Fibroblast of lung (primary cell): ENCODE results near the gene ABHD10. TPM values are rescaled to one million over a fixed set of nuclear protein-coding genes. Genes with fewer than 3 reads are reported as not detected.

Source experiments
- DNase-seq, 2 donors: peaks; one replicate each; pipeline versions ENCODE4 v3.0.0 to v3.0.0-alpha.2; 2010; ENCODE audit warnings: low read depth in 2 of 2
- H2AFZ ChIP-seq: 2 replicates; pipeline ENCODE4 v1.5.1; 2012; ENCODE audit warnings: low read length, control low read depth, inconsistent platforms
- H3K27ac ChIP-seq: 2 replicates; pipeline ENCODE4 v1.5.1; 2011; ENCODE audit warnings: low read length, control low read depth; ENCODE audit not compliant: insufficient read depth
- H3K27me3 ChIP-seq: 2 replicates; pipeline ENCODE4 v1.5.1; 2011; ENCODE audit warnings: mild to moderate bottlenecking, low read length; ENCODE audit not compliant: control insufficient read depth, insufficient read depth
- H3K36me3 ChIP-seq: 2 replicates; pipeline ENCODE4 v1.5.1; 2011; ENCODE audit warnings: low read length; ENCODE audit not compliant: control insufficient read depth, insufficient read depth
- H3K4me1 ChIP-seq: 2 replicates; pipeline ENCODE4 v1.5.1; 2011; ENCODE audit warnings: low read length; ENCODE audit not compliant: control insufficient read depth, insufficient read depth; ENCODE audit errors: extremely low read depth
- H3K4me2 ChIP-seq: 2 replicates; pipeline ENCODE4 v1.5.1; 2011; ENCODE audit warnings: low read length, control low read depth; ENCODE audit not compliant: insufficient read depth; ENCODE audit errors: extremely low read depth
- H3K4me3 ChIP-seq, 4 experiments: fragments of 200-600 bp in 1 of 4; sonication (generic) in 1 of 4; replicated peaks in 1 of 4; 2 replicates each; pipeline ENCODE4 v1.5.1; 2011 to 2016; ENCODE audit warnings: low read length in 4 of 4, low read depth in 3 of 4, mild to moderate bottlenecking in 3 of 4, control low read depth in 2 of 4, inconsistent platforms in 1 of 4, mixed read lengths in 1 of 4; ENCODE audit not compliant: insufficient read depth in 1 of 4; ENCODE audit errors: control extremely low read depth in 1 of 4
- H3K79me2 ChIP-seq: 2 replicates; pipeline ENCODE4 v1.5.1; 2012; ENCODE audit warnings: mild to moderate bottlenecking, low read length, inconsistent platforms; ENCODE audit not compliant: control insufficient read depth, insufficient read depth
- H3K9ac ChIP-seq: 2 replicates; pipeline ENCODE4 v1.5.1; 2011; ENCODE audit warnings: mild to moderate bottlenecking, low read length, control low read depth; ENCODE audit not compliant: insufficient read depth
- H3K9me3 ChIP-seq: 2 replicates; pipeline ENCODE4 v1.5.1; 2012; ENCODE audit warnings: low read depth, low read length; ENCODE audit not compliant: control insufficient read depth, insufficient read depth
- H4K20me1 ChIP-seq: 2 replicates; pipeline ENCODE4 v1.5.1; 2011; ENCODE audit warnings: low read length; ENCODE audit not compliant: control insufficient read depth, insufficient read depth; ENCODE audit errors: extremely low read depth
- CTCF ChIP-seq, 2 donors: IDR thresholded peaks in 1 of 2; conservative IDR thresholded peaks in 1 of 2; 1 replicate in 1 of 2; 2 replicates in 1 of 2; pipeline ENCODE4 v1.5.1; 2011 to 2012; ENCODE audit warnings: low read length in 2 of 2, control low read depth in 1 of 2, inconsistent platforms in 1 of 2, low read depth in 1 of 2, mild to moderate bottlenecking in 1 of 2
- EZH2 ChIP-seq: IDR thresholded peaks from 2 replicates; pipeline ENCODE4 v1.5.1; 2012; ENCODE audit warnings: low read length, control low read depth, mild to moderate bottlenecking; ENCODE audit errors: missing control alignments
- polyA plus RNA-seq, 2 donors: library from polyadenylated mRNA; depleted of rRNA in 1 of 2; stranded (reverse) in 1 of 2; unstranded in 1 of 2; fragments of >200 nt; gene quantifications; 2 replicates each; pipeline ENCODE4 v1.2.1, GENCODE V29; 2011 to 2012; ENCODE audit warnings: missing spikeins in 1 of 2
- total RNA-seq: library from RNA; depleted of rRNA; stranded (reverse); fragments of >200 nt; gene quantifications from 2 replicates; pipeline ENCODE4 v1.2.1, GENCODE V29; 2014

ABHD10 gene
- total and polyA plus RNA-seq, 2 donors (not counting 1 experiment from before 2014, with no cell fraction given), result 29.8 to 48.6 TPM

- Histone ChIP-seq H3K79me2 (peaks cover 23% of the 10 kb centered on the region), H3K9ac (peak overlapping the region; percentile 33), H3K4me3 (peak overlapping the region; percentile 63 to 89 (median 80)), H2AFZ (peak overlapping the region; percentile 93), H3K27ac (peak overlapping the region; percentile 42), H3K4me2 (peak overlapping the region; percentile 74), H4K20me1 (no peaks in the 10 kb centered on the region), H3K27me3 (no peaks in the 10 kb centered on the region), H3K4me1 (no peaks in the 10 kb centered on the region), H3K36me3 (no peaks in the 10 kb centered on the region), H3K9me3 (no peaks in the 10 kb centered on the region)
- DNase-seq, result peak; percentile 28 to 44
- TF ChIP-seq CTCF (conservative IDR thresholded peaks at IDR 0.05 in 1 of 2, IDR thresholded peaks at IDR 0.05 in 1 of 2; ENCODE audit: low read depth in 1 of 2, low read length in 2 of 2) (no peak), EZH2 (no peak)
Observed at GRCh38 chr3:111979434-111980038, 710 bp downstream of the ABHD10 start.

GRCh38 chr3:111980716-111981456 lies 2.1 kb downstream of the ABHD10 start:
- Histone ChIP-seq H3K79me2 (peaks cover 23% of the 10 kb centered on the region), H3K4me3 (peak overlapping the region in 2 of 4 experiments; percentile 15 to 27), H3K9me3 (no peaks in the 10 kb centered on the region), H3K36me3 (no peaks in the 10 kb centered on the region), H3K4me2 (peak overlapping the region; percentile 1), H3K27ac (no peak overlapping the region), H3K27me3 (no peaks in the 10 kb centered on the region), H2AFZ (no peak overlapping the region), H4K20me1 (no peaks in the 10 kb centered on the region), H3K4me1 (no peaks in the 10 kb centered on the region), H3K9ac (no peak overlapping the region)
- TF ChIP-seq CTCF (conservative IDR thresholded peaks at IDR 0.05 in 1 of 2, IDR thresholded peaks at IDR 0.05 in 1 of 2; ENCODE audit: low read depth in 1 of 2, low read length in 2 of 2) (no peak), EZH2 (no peak)
- no peak for DNase-seq

DNA sequence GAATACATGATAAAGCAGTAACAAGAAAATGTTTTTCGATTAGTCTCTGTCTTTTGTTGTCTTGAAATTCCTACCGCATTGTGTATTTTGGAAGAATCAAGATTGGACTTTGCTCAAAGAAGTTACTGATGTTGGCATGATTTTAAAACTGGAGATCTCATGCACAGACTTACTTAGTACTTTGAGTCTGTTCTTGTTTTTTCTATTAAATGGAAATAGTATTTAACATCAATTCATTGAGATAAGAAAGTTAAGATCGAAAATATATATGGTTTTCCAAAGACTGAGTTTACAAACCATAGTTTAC lies 2.6 kb downstream of the ABHD10 start:
- no peaks in the 10 kb centered on the region for H3K9me3 ChIP-seq
- H3K36me3 ChIP-seq, result no peaks in the 10 kb centered on the region
- peaks cover 23% of the 10 kb centered on the region for H3K79me2 ChIP-seq
- no peak overlapping the region for H3K9ac ChIP-seq
- H3K4me1 ChIP-seq, result no peaks in the 10 kb centered on the region
- DNase-seq, result no peak
- H3K27me3 ChIP-seq, result no peaks in the 10 kb centered on the region
- no peak for TF ChIP-seq EZH2
- TF ChIP-seq CTCF (conservative IDR thresholded peaks at IDR 0.05 in 1 of 2, IDR thresholded peaks at IDR 0.05 in 1 of 2; ENCODE audit: low read depth in 1 of 2, low read length in 2 of 2), result no peak
- no peak overlapping the region for H3K27ac ChIP-seq
- no peak overlapping the region for H2AFZ ChIP-seq
- H3K4me2 ChIP-seq, result peak overlapping the region; percentile 1
- no peaks in the 10 kb centered on the region for H4K20me1 ChIP-seq
- H3K4me3 ChIP-seq, result peak overlapping the region in 2 of 4 experiments; percentile 6 to 27
